ENCODE data around the gene HOXB2.

- TF ChIP-seq POLR2A (IDR thresholded peaks at IDR 0.05) (no peak), CTCF (IDR thresholded peaks at IDR 0.05) (no peak)
Measured at GRCh38 chr17:48497103-48497502, 47.8 kb downstream of the HOXB2 start.

Data from testis (tissue), 2 donors.